Coronary artery (tissue), 2 donors: ENCODE data around the gene TBC1D5.
A peak's percentile ranks its signal among the peaks of the same experiment; 100 is the strongest.
"Not testable (repeated sequence)": the region's sequence is repeated elsewhere in the genome, so short reads cannot be mapped to it uniquely, and the experiment has no call there.

Experiments used
- DNase-seq: peaks from one replicate; pipeline ENCODE4 v3.0.0-alpha.2; 2017; ENCODE audit warnings: low spot score
- H3K27ac ChIP-seq, 2 donors: fragments of 200-600 bp; sonication (generic); one replicate each; pipeline ENCODE4 v1.5.1; 2016 to 2019
- H3K4me3 ChIP-seq: fragments of 200-600 bp; sonication (generic); 2 replicates; pipeline ENCODE4 v1.5.1; 2016; ENCODE audit warnings: mild to moderate bottlenecking, moderate library complexity
- TF ChIP-seq, protein P1 (sequence below): fragments of 200-600 bp; sonication (generic); IDR thresholded peaks from one replicate; pipeline ENCODE4 v1.5.1; 2019; ENCODE audit warnings: antibody characterized with exemption

TBC1D5 gene

DNA sequence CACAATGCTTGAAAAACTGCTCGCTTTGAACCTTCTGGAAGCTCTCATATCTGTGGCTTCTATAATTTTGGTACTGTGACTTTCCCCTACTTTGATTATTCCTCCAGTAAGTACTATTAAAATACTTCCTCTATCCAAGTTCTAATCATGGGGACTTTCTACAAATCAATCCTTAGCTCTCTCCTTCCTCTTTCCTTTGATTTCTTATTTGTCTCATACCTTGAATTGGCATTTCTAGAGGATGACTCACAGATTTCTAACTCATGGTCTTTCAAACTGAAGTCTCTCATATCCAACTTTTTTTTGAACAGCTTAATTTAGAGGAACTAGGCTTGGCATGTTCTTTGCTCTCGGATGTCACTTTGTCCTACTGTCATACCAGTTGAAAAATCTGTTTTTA lies 241.8 kb downstream of the TBC1D5 start:
- TF ChIP-seq, protein P1, sequence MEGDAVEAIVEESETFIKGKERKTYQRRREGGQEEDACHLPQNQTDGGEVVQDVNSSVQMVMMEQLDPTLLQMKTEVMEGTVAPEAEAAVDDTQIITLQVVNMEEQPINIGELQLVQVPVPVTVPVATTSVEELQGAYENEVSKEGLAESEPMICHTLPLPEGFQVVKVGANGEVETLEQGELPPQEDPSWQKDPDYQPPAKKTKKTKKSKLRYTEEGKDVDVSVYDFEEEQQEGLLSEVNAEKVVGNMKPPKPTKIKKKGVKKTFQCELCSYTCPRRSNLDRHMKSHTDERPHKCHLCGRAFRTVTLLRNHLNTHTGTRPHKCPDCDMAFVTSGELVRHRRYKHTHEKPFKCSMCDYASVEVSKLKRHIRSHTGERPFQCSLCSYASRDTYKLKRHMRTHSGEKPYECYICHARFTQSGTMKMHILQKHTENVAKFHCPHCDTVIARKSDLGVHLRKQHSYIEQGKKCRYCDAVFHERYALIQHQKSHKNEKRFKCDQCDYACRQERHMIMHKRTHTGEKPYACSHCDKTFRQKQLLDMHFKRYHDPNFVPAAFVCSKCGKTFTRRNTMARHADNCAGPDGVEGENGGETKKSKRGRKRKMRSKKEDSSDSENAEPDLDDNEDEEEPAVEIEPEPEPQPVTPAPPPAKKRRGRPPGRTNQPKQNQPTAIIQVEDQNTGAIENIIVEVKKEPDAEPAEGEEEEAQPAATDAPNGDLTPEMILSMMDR: no peak
- no peak for DNase-seq
- Histone ChIP-seq H3K4me3 (no peak overlapping the region), H3K27ac (no peak overlapping the region)

DNA sequence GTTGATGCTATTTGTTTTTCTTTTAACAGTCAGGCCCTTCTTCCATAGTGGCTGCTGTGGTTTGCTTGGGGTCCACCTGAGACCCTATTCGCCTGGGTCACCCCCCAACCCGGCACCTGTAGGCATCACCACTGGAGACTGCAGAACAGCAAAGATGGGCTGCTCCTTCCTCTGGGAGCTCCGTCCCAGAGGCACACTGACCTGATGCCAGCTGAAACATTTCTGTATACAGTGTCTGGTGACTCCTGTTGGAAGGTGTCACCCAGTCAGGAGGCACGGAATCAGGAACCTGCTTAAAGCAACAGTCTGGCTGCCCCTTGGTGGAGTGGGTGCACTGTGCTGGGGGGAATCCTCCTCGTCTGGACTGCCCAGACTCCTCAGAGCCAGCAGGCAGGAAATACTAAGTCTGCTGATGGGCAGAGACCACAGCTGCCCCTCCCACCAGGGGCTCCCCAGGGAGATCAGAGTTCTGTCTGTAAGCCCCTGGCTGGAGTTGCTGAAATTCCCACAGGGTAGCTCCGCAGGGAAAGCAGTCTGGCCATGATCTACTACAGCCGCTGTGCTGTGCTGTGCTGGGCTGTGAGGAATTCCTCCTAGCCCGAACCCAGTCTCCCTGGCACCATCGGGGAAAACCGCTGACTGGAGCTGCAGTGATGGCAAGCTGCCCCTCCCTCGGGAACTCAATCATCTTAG lies 248.2 kb downstream of the TBC1D5 start:
- TF ChIP-seq, protein P1: no peak
- peak overlapping the region; percentile 59 for H3K4me3 ChIP-seq
- DNase-seq: peak; percentile 83
- peak overlapping the region; percentile 21 to 77 for H3K27ac ChIP-seq

DNA sequence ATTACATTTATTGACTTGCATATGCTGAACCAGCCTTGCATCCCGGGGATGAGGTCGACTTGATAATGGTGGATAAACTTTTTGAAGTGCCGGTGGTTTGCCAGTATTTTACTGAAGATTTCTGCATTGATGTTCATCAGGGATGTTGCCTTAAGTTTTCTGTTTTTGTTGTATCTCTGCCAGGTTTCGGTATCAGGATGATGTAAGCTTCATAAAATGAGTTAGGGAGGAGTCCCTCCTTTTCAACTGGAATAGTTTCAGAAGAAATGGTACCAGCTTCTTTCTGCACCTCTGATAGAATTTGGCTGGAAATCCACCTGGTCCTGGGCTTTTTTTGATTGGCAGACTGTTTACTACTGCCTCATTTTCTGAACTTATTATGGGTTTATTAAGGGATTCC lies 250.8 kb downstream of the TBC1D5 start:
- TF ChIP-seq, protein P1: no peak
- no peak overlapping the region for H3K4me3 ChIP-seq
- no peak for DNase-seq
- no peak overlapping the region for H3K27ac ChIP-seq

DNA sequence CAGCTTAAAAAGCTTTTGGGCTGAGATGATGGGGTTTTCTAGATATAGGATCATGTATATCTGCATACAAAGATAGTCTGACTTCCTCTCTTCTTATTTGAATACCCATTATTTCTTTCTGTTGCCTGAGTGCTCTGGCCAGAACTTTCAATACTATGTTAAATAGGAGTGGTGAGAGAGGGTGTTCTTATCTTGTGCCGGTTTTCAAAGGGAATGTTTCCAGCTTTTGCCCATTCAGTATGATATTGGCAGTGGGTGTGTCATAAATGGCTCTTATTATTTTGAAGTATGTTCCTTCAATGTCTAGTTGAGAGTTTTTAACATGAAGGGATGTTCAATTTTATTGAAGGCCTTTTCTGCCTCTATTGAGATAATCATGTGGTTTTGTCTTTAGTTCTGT lies 251.2 kb downstream of the TBC1D5 start:
- H3K4me3 ChIP-seq, DNase-seq, H3K27ac ChIP-seq: not testable (repeated sequence)

DNA sequence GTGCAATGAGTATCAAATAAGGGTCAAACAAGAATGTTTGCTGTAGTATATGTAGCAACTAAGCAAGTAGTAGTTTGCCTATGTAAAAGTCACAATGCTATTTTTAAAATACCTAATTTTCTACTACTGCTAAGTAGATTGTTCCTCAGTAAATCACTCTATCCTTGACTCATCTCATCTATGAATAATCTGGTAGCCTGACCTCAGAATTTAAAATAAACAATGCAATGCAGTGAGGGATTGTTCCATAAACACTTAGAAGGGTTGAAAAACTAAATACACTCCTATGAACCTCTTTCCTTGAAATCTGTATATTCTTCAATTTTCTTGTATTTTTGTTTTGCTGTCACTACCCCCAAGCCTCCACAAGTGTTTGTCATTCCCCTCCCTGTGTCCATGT lies 253.3 kb downstream of the TBC1D5 start:
- H3K27ac ChIP-seq: no peak overlapping the region
- TF ChIP-seq, protein P1: no peak
- DNase-seq: no peak

DNA sequence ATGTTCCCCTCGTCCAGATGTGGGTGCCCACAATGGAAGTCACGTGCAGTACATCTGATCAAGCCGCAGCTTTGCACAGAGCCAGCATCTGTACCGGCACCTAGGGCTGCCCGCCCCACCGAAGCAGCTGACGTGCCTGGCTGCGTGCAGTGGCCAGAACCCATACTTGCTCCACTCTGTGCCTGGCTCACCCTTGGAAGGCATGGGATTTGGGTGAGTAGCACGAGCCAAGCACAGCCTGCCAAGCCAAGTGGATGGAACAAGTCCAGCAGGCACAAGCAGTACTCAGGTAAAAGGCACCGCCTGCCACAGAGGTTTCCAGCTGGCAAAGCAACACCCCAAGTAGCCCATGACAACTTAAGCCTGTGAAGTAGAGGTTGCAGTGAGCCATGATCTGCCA lies 261.3 kb downstream of the TBC1D5 start:
- no peak for DNase-seq
- TF ChIP-seq, protein P1: no peak

More for the DNA sequence above, 253.3 kb downstream of the TBC1D5 start:
- H3K4me3 ChIP-seq: no peak overlapping the region

DNA sequence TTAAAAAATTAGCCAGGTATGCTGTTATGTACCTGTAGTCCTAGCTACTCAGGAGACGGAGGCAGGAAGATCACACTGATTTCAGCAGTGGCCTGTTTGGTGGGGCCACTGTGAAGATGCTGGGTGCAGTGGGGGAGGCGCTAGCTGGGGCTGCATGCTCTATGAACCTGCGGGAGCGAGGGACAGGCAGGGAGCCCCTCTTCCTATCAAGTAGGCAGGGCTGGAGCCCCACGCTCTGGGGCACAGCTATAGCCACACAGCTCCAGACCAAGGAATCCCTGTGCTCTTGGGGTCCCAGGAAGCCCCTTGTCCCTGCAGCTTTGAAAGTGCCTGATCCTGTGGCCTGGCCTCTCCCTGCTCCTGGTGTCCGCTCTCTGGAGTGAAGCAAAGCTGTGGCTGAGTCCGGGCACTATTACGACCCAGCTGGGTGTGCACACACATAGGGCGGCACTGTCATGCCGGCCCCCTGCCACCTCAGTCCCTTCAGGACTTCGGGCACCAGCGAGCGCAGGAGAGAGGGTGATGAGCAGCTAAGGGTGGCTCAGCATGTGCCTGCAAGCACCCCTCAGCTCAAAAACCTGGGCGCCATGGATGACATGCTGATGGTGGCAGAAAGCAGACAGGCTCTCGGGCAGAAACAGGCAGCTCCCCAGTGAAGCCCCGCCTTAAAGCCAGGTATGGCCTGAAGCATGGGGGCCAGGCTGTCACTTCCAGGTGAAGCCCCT lies 262.6 kb downstream of the TBC1D5 start:
- H3K27ac ChIP-seq: no peak overlapping the region
- no peak overlapping the region for H3K4me3 ChIP-seq
- TF ChIP-seq, protein P1: no peak
- no peak for DNase-seq

More for the DNA sequence above, 261.3 kb downstream of the TBC1D5 start:
- H3K27ac ChIP-seq: no peak overlapping the region
- no peak overlapping the region for H3K4me3 ChIP-seq
